K562 treated with DMSO at 1 percent for 24 hours (cell line): Measurements from ENCODE around the gene OSBPL5. TPM values are rescaled to one million over a fixed set of nuclear protein-coding genes. Genes with fewer than 3 reads are reported as not detected.

ENCODE experiments used
- total RNA-seq: library from RNA; unstranded; fragments of 300-600 nt; gene quantifications from 2 replicates; pipeline ENCODE4 v1.2.3, GENCODE V29; 2022; ENCODE audit warnings: low read depth; ENCODE audit not compliant: insufficient read depth

Gene OSBPL5
- total RNA-seq = 10.1 and 11.7 TPM in 2 replicates

GRCh38 chr11:3165152-3165705 is at the start of gene OSBPL5:
Gene OSBPL5, minus strand, starts transcription at chr11:3165310. Its CDS starts 36,162 bp downstream, at chr11:3129148.

GRCh38 chr11:3057069-3057963 is 107.8 kb downstream of the OSBPL5 start, which contains the start of gene CARS1:
Gene CARS1, minus strand, starts transcription at chr11:3057423. Its CDS starts 56 bp downstream, at chr11:3057367.

Other genes starting within 250 kb of the OSBPL5 start
- 44.1 and 49.3 TPM in 2 replicates for gene PHLDA2, start 235.9 kb downstream of the OSBPL5 start, total RNA-seq
- gene NAP1L4, start 173.0 kb downstream of the OSBPL5 start, total RNA-seq = 107 and 120 TPM in 2 replicates
- gene CARS1, start 107.9 kb downstream of the OSBPL5 start, total RNA-seq = 164 and 175 TPM in 2 replicates
- not detected in 2 replicates for gene MRGPRG, start 53.5 kb upstream of the OSBPL5 start, total RNA-seq
- not detected in 2 replicates for gene MRGPRE, start 67.1 kb upstream of the OSBPL5 start, total RNA-seq
- 12.1 and 18.5 TPM in 2 replicates for gene ZNF195, start 213.8 kb upstream of the OSBPL5 start, total RNA-seq